HS-5 (cell line): ENCODE measurements around the gene PATJ.

Experiments
- DNase-seq: peaks from one replicate; pipeline ENCODE4 v3.0.0-alpha.2; 2012; ENCODE audit warnings: low read depth

The PATJ gene

DNA sequence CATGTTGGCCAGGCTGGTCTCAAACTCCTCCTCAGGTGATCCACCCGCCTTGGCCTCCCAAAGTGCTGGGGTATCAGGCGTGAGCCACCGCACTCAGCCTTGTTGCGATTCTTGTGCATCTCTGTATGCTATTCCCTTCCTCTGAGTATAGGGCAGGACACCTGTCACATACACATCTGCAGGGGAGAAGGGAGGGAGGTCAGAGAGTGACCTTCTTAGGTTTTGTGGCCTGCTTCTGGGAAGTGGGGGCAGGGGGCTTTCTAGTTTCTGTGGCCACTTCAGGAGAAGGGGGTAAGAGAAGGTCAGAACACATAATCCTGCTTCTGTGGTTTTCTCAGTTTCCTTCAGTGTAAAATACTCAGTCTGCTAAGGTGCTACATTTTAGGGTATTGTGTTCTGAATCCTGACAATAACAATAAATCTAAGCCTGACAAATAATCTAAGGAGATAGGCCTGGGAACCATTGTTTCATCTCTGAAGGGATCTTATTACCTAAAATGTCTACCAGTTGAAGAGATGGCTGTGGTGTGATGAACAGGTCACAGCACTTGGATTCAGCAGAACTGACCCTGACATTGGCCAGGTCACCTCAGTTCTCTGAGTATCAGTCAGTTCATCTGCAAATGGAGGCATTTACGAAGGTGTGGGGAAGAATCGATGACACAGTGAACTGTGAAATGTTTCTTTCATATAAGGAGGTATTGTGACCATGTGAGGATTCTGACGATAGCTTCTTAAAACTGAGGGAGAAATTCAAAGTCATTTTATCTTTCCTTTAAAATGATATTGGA lies 239.8 kb downstream of the PATJ start:
- no peak for DNase-seq

GRCh38 chr1:61983236-61983635 lies 241.0 kb downstream of the PATJ start:
- no peak for DNase-seq

GRCh38 chr1:61992257-61992656 lies 250.0 kb downstream of the PATJ start:
- no peak for DNase-seq

- no peak for DNase-seq
These were observed 251.2 kb downstream of the PATJ start for GRCh38 chr1:61993331-61993961.

DNA sequence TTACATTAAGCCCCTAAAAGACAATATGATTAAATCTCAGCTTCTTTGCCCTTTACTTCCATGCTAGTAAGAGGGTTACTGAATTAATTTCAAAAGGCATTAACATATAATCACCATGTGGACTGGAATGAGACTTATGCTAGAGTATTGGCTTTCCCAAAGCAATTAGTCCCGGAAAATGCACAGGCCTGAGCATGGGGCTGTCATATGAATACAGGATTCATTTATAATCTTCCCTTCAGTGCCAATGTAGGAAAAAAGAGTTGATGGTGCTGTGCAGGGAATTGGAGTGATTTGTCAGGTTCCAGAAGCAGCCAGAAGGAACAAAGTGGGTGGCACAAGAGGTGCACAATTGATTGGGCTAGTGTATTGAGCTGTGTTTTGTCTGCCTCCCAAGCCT lies 253.4 kb downstream of the PATJ start:
- DNase-seq, result no peak

DNA sequence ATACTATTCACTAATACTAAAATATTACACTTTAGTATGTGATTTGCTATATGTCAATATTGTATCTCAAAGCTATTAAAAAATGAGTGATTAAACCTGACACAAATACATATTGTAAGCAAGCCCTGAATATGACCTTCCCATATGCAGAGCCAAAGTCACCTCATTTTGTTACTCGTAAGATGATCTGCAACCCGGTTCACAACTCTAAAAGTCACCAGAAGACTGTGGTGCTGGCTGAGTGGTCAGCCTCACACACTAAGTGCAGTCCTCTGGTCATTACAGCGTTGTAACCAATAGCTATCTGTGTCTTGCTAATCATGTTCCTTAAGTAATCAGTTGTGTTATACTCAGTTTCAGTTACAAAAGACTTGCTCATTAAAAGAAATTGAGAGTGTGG lies 254.8 kb downstream of the PATJ start:
- DNase-seq, result no peak

DNA sequence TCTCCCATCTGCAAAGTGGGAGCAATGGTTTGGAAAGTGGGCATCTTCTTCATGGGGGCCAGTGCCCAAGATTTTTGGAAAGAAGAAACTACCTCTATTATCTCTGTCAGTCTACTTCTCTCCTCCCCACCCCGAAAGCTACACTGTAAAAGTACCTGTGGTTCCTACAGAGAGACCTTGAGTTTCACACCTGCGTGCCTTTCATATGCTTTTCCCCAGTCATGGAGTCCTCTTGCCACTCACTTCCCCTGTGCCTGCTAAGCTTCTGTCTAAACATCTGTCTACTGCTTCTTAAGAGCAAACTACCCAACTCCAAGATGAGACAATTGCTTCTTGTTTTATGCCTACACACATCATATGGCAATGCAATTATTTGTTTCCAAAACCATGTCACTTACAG lies 261.5 kb downstream of the PATJ start:
- DNase-seq, result no peak

- DNase-seq, result no peak
These were observed 264.4 kb downstream of the PATJ start for GRCh38 chr1:62006690-62007089.

GRCh38 chr1:62011006-62011405 lies 268.7 kb downstream of the PATJ start:
- no peak for DNase-seq

- no peak for DNase-seq
These were observed 269.8 kb downstream of the PATJ start for GRCh38 chr1:62012095-62012494.

GRCh38 chr1:62012836-62013235 lies 270.6 kb downstream of the PATJ start:
- no peak for DNase-seq

DNA sequence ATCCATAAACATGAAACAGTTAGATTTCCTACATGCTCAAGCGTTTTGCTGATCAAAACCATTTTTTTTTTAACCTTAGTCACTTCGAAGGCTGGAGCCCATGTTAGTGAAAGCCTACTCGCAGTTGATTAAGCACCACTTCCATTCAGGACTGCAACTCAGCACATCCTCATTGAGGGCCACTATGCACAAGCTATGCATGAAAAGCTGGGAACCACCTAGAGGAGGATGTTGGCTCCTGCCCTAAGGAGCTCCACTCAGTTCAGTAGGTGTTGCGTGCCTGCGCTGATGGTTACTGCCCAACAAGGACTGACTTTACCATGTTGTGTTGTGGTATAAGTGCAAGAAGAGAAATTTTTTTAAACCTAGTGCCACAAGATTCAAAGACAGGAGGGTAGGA lies 271.0 kb downstream of the PATJ start:
- no peak for DNase-seq

GRCh38 chr1:62022382-62022983 lies 280.2 kb downstream of the PATJ start:
- no peak for DNase-seq

- DNase-seq, result no peak
These were observed 282.4 kb downstream of the PATJ start for GRCh38 chr1:62024690-62025089.

- no peak for DNase-seq
These were observed 282.9 kb downstream of the PATJ start for GRCh38 chr1:62025154-62025553.

DNA sequence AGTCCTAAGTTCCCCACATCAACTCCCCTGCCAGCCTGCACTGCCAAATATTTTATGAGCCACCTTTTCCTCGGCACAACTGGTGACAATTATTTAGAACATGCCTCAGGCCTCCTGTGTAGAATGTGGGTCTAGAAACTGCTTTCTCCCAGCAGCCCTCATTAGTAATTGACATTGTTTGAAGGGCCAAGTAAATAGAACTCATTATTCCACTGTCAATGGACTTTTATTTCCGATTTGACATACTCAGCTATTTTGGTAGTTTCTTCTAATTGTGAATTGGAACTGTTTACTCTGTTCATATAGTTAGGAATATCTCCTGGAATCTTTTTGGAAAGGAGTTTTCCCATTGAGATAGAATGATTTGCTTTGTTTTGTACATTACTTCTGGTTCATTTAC lies 283.6 kb downstream of the PATJ start:
- no peak for DNase-seq

DNA sequence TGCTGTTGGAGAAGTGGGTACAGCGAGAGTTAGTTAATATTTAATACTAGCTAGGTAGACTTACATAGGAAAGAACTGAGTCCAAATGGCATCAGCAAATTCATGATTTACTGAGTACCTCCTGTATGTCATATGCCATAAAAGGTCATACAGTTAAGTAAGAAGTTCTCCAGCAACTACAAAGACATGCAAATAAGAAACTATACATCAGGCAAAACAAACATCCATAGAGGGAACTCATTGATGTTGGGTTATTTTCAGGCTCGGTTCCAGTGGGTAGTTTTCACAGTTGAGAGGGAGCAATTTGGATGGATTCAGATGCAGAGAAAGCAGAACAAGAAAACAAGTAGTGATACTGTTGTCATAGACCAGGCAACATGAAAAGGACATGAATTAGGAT lies 287.4 kb downstream of the PATJ start:
- DNase-seq, result no peak

DNA sequence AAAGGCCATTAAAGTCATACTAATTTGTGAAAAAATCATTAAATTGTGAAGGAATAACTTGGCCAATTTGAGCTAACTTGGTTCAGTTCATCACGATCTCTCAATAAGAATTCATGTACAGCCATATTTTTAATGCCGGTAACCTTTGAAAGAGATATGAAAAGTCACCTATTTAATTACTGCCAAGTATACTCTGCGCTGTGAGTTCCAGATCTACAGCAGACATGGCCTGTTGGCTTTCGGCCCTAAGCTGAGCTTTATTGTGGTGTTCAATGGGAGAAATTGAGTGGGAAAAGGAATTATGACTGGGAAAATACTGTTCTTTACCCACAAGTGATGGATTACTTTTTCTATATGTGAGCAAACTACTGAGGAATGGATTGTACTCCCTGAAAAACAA lies 292.5 kb downstream of the PATJ start:
- no peak for DNase-seq

DNA sequence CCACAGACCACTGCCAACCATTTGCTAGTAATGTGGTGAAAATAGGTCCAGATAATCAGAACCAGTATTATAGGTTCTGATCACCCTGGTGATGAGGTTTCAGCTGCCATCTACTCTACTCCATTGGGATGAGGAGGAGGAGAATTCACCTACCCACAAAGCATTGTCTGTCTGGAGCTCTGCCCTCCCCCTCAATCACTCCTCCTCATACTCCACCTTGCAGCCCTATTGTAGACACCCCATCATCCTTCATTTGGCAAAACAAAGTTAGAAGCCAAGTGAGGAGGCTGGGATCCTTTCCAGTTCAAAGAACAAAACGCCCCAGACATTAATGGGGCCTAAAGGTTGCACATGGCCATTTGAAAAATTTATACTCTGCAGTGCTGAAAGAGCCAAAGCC lies 295.0 kb downstream of the PATJ start:
- DNase-seq, result no peak

DNA sequence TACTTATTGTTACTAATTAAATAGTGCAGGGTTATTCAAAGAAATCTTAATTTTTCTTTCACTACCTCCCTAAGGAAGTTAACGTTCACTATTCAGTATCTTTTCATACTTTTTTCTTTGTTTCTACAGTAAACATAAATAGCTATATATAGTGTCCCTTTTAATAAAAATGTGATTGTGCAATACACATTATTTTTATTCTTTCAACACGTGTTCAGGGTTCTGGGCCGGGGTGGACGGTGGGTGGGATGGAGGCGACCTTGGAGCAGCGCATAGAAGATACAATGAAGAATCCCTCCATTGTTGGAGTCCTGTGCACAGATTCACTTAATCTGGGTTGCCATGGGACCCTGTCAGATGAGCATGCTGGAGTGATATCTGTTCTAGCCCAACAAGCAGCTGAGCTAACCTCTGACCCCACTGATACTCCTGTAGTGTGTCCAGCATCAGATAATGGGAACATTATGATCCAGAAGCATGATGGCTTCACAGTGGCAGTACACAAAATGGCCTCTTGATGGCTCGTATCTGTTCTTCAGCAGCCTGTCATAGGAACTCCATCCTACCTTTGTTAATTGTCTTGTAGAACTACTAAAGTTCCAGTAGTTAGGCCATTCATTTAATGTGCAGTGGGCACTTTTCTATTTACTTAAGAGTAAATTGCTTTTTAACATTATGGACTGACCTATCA lies 296.5 kb downstream of the PATJ start:
- no peak for DNase-seq

GRCh38 chr1:62040450-62040849 lies 298.2 kb downstream of the PATJ start:
- DNase-seq, result no peak

- DNase-seq, result no peak
These were observed 298.7 kb downstream of the PATJ start for GRCh38 chr1:62040973-62041372.

- DNase-seq, result no peak
These were observed 300.9 kb downstream of the PATJ start for GRCh38 chr1:62043154-62043553.
